OCI-LY3 (cell line): ENCODE data around the gene UBL4A.
"Not testable (repeated sequence)": the region's sequence is repeated elsewhere in the genome, so short reads cannot be mapped to it uniquely, and the experiment has no call there.

Experiments used
- H2AFZ ChIP-seq: fragments of 200-600, 300-600 bp; shearing (Covaris generic); 2 replicates; pipeline ENCODE4 v1.6.0; 2014; ENCODE audit warnings: antibody characterized with exemption, low read depth, low read length
- H3K27ac ChIP-seq: fragments of 200-600, 300-600 bp; sonication (generic); 2 replicates; pipeline ENCODE4 v1.5.1; 2014; ENCODE audit warnings: mild to moderate bottlenecking, low read length, moderate library complexity, mixed read lengths
- H3K27me3 ChIP-seq: fragments of 200-600, 300-600 bp; sonication (generic); 2 replicates; pipeline ENCODE4 v1.6.1; 2014; ENCODE audit warnings: low read depth, low read length, mixed read lengths
- H3K36me3 ChIP-seq: fragments of 200-600, 300-600 bp; sonication (generic); replicated peaks from 2 replicates; pipeline ENCODE3; 2014; ENCODE audit warnings: low read depth, low read length, mixed read lengths
- H3K4me1 ChIP-seq: fragments of 300-600, 200-600 bp; sonication (generic); 2 replicates; pipeline ENCODE4 v1.6.1; 2014; ENCODE audit warnings: low read length, mixed read lengths
- H3K4me2 ChIP-seq: fragments of 200-600, 300-600 bp; sonication (generic); 2 replicates; pipeline ENCODE4 v1.6.1; 2014; ENCODE audit warnings: low read length, mixed read lengths
- H3K4me3 ChIP-seq: fragments of 300-600, 200-600 bp; sonication (generic); 2 replicates; pipeline ENCODE4 v1.5.1; 2014; ENCODE audit warnings: antibody characterized with exemption, mild to moderate bottlenecking, low read length, moderate library complexity
- H3K79me2 ChIP-seq: fragments of 300-600, 200-600 bp; shearing (Covaris generic); 2 replicates; pipeline ENCODE4 v1.6.1; 2014; ENCODE audit warnings: mild to moderate bottlenecking, low read length, mixed read lengths
- H3K9ac ChIP-seq: fragments of 300-600, 200-600 bp; shearing (Covaris generic); 2 replicates; pipeline ENCODE4 v1.6.0; 2014; ENCODE audit warnings: mild to moderate bottlenecking, low read length, moderate library complexity
- H3K9me3 ChIP-seq: fragments of 200-600, 300-600 bp; shearing (Covaris generic); 2 replicates; pipeline ENCODE4 v1.6.1; 2014; ENCODE audit warnings: low read length, mixed read lengths; ENCODE audit not compliant: insufficient read depth
- H4K20me1 ChIP-seq: fragments of 200-600, 300-600 bp; sonication (generic); 2 replicates; pipeline ENCODE4 v1.6.1; 2016; ENCODE audit warnings: low read length, mixed read lengths; ENCODE audit not compliant: insufficient read depth
- EZH2phosphoT487 ChIP-seq: fragments of 200-600 bp; shearing (Covaris generic); IDR thresholded peaks from 2 replicates; pipeline ENCODE4 v1.6.1; 2018; ENCODE audit warnings: antibody characterized with exemption, mixed run types, low read depth
- TF ChIP-seq, protein P1 (sequence below): fragments of 200-600, 300-600 bp; sonication (generic); IDR thresholded peaks from 2 replicates; pipeline ENCODE4 v1.5.1; 2014; ENCODE audit warnings: antibody characterized with exemption, low read length, low read depth

Gene UBL4A

DNA sequence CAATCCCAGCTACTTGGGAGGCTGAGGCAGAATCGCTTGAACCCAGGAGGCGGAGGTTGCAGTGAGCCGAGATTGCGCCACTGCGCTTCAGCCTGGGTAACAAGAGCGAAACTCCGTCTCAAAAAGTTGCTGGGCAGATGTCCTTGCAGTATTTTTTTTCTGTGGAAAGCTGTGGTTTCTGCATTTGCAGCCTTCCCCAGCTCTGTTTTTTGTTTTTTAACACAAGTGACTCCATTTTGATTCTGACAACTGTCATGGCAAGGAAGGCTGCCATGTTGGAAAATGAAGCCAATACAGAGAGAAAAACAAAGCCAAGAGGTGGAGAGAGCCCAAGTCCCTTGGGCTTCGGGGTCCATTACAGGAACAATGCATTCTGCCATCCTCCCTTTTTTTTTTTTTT, 15.7 kb upstream of the UBL4A start:
- Histone ChIP-seq H2AFZ (no peak overlapping the region), H3K9ac (no peak overlapping the region), H3K27ac (no peak overlapping the region), H3K9me3 (no peaks in the 10 kb centered on the region), H3K4me2 (no peak overlapping the region), H4K20me1 (no peaks in the 10 kb centered on the region), H3K27me3 (no peaks in the 10 kb centered on the region), H3K79me2 (no peaks in the 10 kb centered on the region), H3K36me3 (no peaks in the 10 kb centered on the region), H3K4me3 (no peak overlapping the region), H3K4me1 (peaks cover 8% of the 10 kb centered on the region)
- no peak for TF ChIP-seq EZH2phosphoT487
- TF ChIP-seq, protein P1, sequence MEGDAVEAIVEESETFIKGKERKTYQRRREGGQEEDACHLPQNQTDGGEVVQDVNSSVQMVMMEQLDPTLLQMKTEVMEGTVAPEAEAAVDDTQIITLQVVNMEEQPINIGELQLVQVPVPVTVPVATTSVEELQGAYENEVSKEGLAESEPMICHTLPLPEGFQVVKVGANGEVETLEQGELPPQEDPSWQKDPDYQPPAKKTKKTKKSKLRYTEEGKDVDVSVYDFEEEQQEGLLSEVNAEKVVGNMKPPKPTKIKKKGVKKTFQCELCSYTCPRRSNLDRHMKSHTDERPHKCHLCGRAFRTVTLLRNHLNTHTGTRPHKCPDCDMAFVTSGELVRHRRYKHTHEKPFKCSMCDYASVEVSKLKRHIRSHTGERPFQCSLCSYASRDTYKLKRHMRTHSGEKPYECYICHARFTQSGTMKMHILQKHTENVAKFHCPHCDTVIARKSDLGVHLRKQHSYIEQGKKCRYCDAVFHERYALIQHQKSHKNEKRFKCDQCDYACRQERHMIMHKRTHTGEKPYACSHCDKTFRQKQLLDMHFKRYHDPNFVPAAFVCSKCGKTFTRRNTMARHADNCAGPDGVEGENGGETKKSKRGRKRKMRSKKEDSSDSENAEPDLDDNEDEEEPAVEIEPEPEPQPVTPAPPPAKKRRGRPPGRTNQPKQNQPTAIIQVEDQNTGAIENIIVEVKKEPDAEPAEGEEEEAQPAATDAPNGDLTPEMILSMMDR, result no peak

DNA sequence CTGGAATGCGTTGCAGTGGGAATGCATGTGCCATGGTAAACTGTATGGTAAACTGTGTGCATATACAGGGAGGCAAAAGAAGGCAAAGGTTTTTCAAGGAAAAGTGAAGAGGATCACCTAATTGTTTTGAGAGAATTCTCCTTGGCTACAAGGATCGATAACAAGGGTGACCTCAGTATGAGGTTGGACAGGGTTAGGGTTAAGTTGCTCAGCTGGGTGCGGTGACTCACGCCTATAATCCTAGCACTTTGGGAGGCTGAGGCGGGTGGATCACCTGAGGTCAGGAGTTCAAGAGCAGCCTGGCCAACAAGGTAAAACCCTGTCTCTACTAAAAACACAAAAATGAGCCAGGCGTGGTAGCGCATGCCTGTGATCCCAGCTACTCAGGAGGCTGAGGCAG, 15.0 kb upstream of the UBL4A start:
- not testable (repeated sequence) for H3K4me2 ChIP-seq, H2AFZ ChIP-seq, H4K20me1 ChIP-seq, H3K79me2 ChIP-seq, H3K27ac ChIP-seq, H3K9ac ChIP-seq, H3K27me3 ChIP-seq, H3K9me3 ChIP-seq, H3K4me3 ChIP-seq, H3K36me3 ChIP-seq
- H3K4me1 ChIP-seq, result peaks cover 12% of the 10 kb centered on the region

DNA sequence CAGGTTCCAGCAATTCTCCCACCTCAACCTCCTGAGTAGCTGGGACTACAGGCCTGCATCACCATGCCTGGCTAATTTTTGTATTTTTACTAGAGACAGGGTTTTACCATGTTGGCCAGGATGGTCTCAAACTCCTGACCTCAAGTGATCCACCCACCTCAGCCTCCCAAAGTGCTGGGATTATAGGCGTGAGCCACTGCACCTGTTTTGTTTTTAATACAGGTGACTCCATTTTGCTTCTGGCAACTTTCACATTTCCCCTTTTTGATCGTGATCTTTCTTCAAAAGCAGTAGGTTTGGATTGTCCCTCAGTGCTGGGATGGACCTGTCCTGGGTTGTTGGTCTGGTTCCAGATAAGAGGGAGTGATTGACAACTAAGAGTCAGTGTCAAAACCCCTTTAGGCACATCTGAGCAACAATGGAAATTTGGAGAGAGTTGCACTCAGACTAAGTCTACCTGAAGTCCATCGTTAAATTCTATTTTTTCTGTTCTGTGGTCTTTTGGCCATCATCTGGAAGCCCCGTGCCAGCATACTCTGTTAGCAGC, 10.2 kb upstream of the UBL4A start:
- not testable (repeated sequence) for H3K27ac ChIP-seq, H3K4me3 ChIP-seq, H3K79me2 ChIP-seq, H3K9ac ChIP-seq, H3K4me2 ChIP-seq, H2AFZ ChIP-seq, H3K9me3 ChIP-seq, H3K36me3 ChIP-seq, H3K27me3 ChIP-seq, H4K20me1 ChIP-seq
- peaks cover 12% of the 10 kb centered on the region for H3K4me1 ChIP-seq

DNA sequence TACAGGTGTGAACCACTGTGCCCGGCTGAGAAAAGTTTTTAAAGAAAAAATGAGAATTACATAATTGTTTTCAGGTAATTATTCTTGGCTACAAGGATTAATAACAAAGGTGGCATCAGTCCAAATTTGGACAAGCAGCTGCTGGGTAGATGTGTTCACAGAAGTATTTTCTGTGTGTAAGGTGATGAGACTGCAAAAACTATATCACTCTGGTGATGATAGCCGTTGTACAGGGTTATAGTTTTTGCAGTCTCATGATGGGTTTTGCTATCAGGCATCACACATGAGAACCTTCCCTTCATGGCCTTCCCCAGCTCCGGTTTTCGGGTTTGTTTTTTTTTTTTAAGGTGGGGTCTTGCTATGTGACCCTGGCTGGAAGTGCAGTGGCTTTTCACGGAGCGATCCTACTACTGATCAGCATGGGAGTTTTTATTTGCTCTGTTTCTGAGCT, 9.1 kb upstream of the UBL4A start:
- no peak overlapping the region for H3K9ac ChIP-seq
- H3K4me1 ChIP-seq, result peaks cover 16% of the 10 kb centered on the region
- no peaks in the 10 kb centered on the region for H3K36me3 ChIP-seq
- H3K4me3 ChIP-seq, result no peak overlapping the region
- TF ChIP-seq, protein P1, result no peak
- TF ChIP-seq EZH2phosphoT487, result no peak
- no peaks in the 10 kb centered on the region for H4K20me1 ChIP-seq
- no peaks in the 10 kb centered on the region for H3K79me2 ChIP-seq
- H3K27me3 ChIP-seq, result no peaks in the 10 kb centered on the region
- no peak overlapping the region for H3K27ac ChIP-seq
- H3K9me3 ChIP-seq, result no peaks in the 10 kb centered on the region
- no peak overlapping the region for H2AFZ ChIP-seq
- H3K4me2 ChIP-seq, result no peak overlapping the region

DNA sequence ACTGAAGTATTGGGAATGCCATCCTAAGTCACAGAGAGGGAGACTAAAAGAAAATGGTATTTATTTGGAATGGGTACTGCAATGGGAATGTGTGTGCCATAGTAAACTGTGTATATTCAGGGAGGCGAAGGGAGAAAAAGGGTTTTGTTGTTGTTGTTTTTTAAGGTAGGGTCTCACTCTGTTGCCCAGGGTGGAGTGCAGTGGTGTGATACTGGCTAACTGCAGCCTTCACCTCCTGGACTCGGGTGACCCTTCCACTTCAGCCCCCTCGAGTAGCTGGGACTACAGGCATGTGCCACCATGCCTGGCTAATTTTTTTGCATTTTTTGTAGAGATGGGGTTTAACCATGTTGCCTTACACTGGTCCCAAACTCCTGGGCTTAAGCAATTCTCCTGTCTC, 8.3 kb upstream of the UBL4A start:
- no peaks in the 10 kb centered on the region for H3K9me3 ChIP-seq
- no peaks in the 10 kb centered on the region for H4K20me1 ChIP-seq
- no peak overlapping the region for H3K4me3 ChIP-seq
- no peak overlapping the region for H3K4me2 ChIP-seq
- H3K27ac ChIP-seq, result no peak overlapping the region
- peaks cover 16% of the 10 kb centered on the region for H3K4me1 ChIP-seq
- H3K36me3 ChIP-seq, result no peaks in the 10 kb centered on the region
- no peaks in the 10 kb centered on the region for H3K79me2 ChIP-seq
- no peak overlapping the region for H3K9ac ChIP-seq
- no peak overlapping the region for H2AFZ ChIP-seq
- TF ChIP-seq EZH2phosphoT487, result no peak
- TF ChIP-seq, protein P1, result no peak
- no peaks in the 10 kb centered on the region for H3K27me3 ChIP-seq
